SK-N-SH (cell line): ENCODE measurements around the gene SPRED3. TPM values are rescaled to one million over a fixed set of nuclear protein-coding genes. Genes with fewer than 3 reads are reported as not detected.

Source experiments
- CTCF ChIA-PET: fragments of 300-600, 350-600 bp; formaldehyde crosslinking; extraction: SDS; loops from one replicate; lab custom pipeline; 2021; lab: Yijun Ruan, JAX
- POLR2A ChIA-PET: fragments of 350-600 bp; sonication (Branson Sonifier 250); formaldehyde crosslinking; extraction: SDS; loops from one replicate; lab custom pipeline; 2020; ENCODE audit warnings: antibody characterized with exemption, inconsistent platforms; lab: Yijun Ruan, JAX
- DNase-seq: peaks from one replicate; pipeline ENCODE4 v3.0.0; 2012
- H2AFZ ChIP-seq: fragments of 200-600 bp; sonication (generic); 2 replicates; pipeline ENCODE4 v1.8.1; 2016; ENCODE audit warnings: antibody characterized with exemption, mild to moderate bottlenecking, low read depth
- H3F3A ChIP-seq: fragments of 200-600 bp; sonication (generic); replicated peaks from 2 replicates; pipeline ENCODE3; 2016; ENCODE audit warnings: antibody characterized with exemption, mild to moderate bottlenecking; ENCODE audit not compliant: insufficient read depth
- H3K27ac ChIP-seq, 2 experiments: fragments of 200-500 bp in 1 of 2; fragments of 200-600 bp in 1 of 2; sonication (Bioruptor generic) in 1 of 2; sonication (generic), shearing (Covaris generic) in 1 of 2; 2 replicates each; pipeline versions ENCODE4 v1.5.1 to v1.6.1; 2014 to 2016; ENCODE audit warnings: low read depth in 2 of 2, inconsistent platforms in 1 of 2, low read length in 1 of 2, mild to moderate bottlenecking in 1 of 2, mixed read lengths in 1 of 2
- H3K27me3 ChIP-seq: fragments of 200-600 bp; sonication (generic), shearing (Covaris generic); 2 replicates; pipeline ENCODE4 v1.6.1; 2016; ENCODE audit warnings: mixed run types; ENCODE audit not compliant: insufficient read depth
- H3K36me3 ChIP-seq, 2 experiments: fragments of 200-500 bp in 1 of 2; fragments of 200-600 bp in 1 of 2; sonication (Bioruptor generic) in 1 of 2; sonication (generic) in 1 of 2; replicated peaks in 1 of 2; 2 replicates each; pipeline versions ENCODE3 to v1.5.1; 2014 to 2016; ENCODE audit warnings: low read length in 1 of 2, mild to moderate bottlenecking in 1 of 2; ENCODE audit not compliant: insufficient read depth in 2 of 2, control insufficient read depth in 1 of 2
- H3K4me1 ChIP-seq, 2 experiments: fragments of 200-500 bp in 1 of 2; fragments of 200-600 bp in 1 of 2; sonication (Bioruptor generic) in 1 of 2; sonication (generic), shearing (Covaris generic) in 1 of 2; 2 replicates each; pipeline versions ENCODE4 v1.5.1 to v1.6.1; 2014 to 2016; ENCODE audit warnings: low read depth in 1 of 2, low read length in 1 of 2, mixed run types in 1 of 2; ENCODE audit not compliant: insufficient read depth in 2 of 2, control insufficient read depth in 1 of 2
- H3K4me2 ChIP-seq: fragments of 200-600 bp; sonication (generic), shearing (Covaris generic); 2 replicates; pipeline ENCODE4 v1.6.1; 2017; ENCODE audit warnings: mixed run types
- H3K4me3 ChIP-seq, 2 experiments: fragments of 200-500 bp in 1 of 2; fragments of 200-600 bp in 1 of 2; sonication (Bioruptor generic) in 1 of 2; sonication (generic), shearing (Covaris generic) in 1 of 2; 2 replicates each; pipeline versions ENCODE4 v1.5.1 to v1.8.1; 2014 to 2016; ENCODE audit warnings: low read depth in 2 of 2, inconsistent platforms in 1 of 2, low read length in 1 of 2, mild to moderate bottlenecking in 1 of 2, mixed read lengths in 1 of 2, moderate library complexity in 1 of 2
- H3K79me2 ChIP-seq: fragments of 200-600 bp; sonication (generic); 2 replicates; pipeline ENCODE4 v1.8.1; 2017; ENCODE audit warnings: mild to moderate bottlenecking; ENCODE audit not compliant: insufficient read depth
- H3K9ac ChIP-seq: fragments of 200-600 bp; sonication (generic); 2 replicates; pipeline ENCODE4 v1.6.1; 2017; ENCODE audit warnings: mixed run types
- H3K9me2 ChIP-seq: fragments of 200-600 bp; sonication (generic); 2 replicates; pipeline ENCODE4 v1.6.1; 2017; ENCODE audit warnings: mixed run types
- H3K9me3 ChIP-seq: fragments of 200-600 bp; sonication (generic); 2 replicates; pipeline ENCODE4 v1.6.1; 2017; ENCODE audit warnings: mixed run types, mild to moderate bottlenecking, moderate library complexity
- H4K20me1 ChIP-seq: fragments of 200-600 bp; sonication (generic); 2 replicates; pipeline ENCODE4 v1.6.1; 2017; ENCODE audit warnings: mild to moderate bottlenecking, mixed run types; ENCODE audit not compliant: insufficient read depth
- CHD2 ChIP-seq: fragments of 150-350 bp; IDR thresholded peaks from 2 replicates; pipeline ENCODE4 v1.6.1; 2018; ENCODE audit warnings: low read length; ENCODE audit not compliant: partially characterized antibody
- ELF1 ChIP-seq: IDR thresholded peaks from 2 replicates; pipeline ENCODE4 v1.4.0; 2012
- EP300 ChIP-seq, 2 experiments: IDR thresholded peaks; 2 replicates each; pipeline versions ENCODE4 v1.4.0 to v1.6.1; 2012; ENCODE audit warnings: borderline replicate concordance in 1 of 2, low read depth in 1 of 2, low read length in 1 of 2
- FOSL2 ChIP-seq: IDR thresholded peaks from 2 replicates; pipeline ENCODE4 v1.4.0; 2012; ENCODE audit warnings: low read depth, mild to moderate bottlenecking, moderate library complexity, borderline replicate concordance
- FOXM1 ChIP-seq: IDR thresholded peaks from 2 replicates; pipeline ENCODE4 v1.4.0; 2012; ENCODE audit warnings: low read depth, mild to moderate bottlenecking
- MEF2A ChIP-seq: IDR thresholded peaks from 2 replicates; pipeline ENCODE4 v1.4.0; 2012; ENCODE audit warnings: low read depth, borderline replicate concordance
- POLR2AphosphoS5 ChIP-seq: IDR thresholded peaks from 2 replicates; pipeline ENCODE4 v1.6.1; 2012; ENCODE audit warnings: low read depth, low read length
- RCOR1 ChIP-seq: fragments of 150-350 bp; IDR thresholded peaks from 2 replicates; pipeline ENCODE4 v1.6.1; 2017; ENCODE audit warnings: antibody characterized with exemption, low read length
- SMC3 ChIP-seq: IDR thresholded peaks from 2 replicates; pipeline ENCODE4 v1.6.1; 2012; ENCODE audit warnings: low read depth, low read length, improper control_type of control experiment
- TAF1 ChIP-seq: IDR thresholded peaks from 2 replicates; pipeline ENCODE4 v1.6.1; 2012; ENCODE audit warnings: low read depth, mild to moderate bottlenecking, low read length, moderate library complexity, borderline replicate concordance
- WGBS: methylation state at CpG from one replicate; pipeline ENCODE4 v1.1.6; 2017; ENCODE audit warnings: low lambda C conversion rate; 5-methylcytosine and 5-hydroxymethylcytosine counted together
- polyA plus RNA-seq, 3 experiments: library from polyadenylated mRNA; depleted of rRNA; stranded (reverse); fragments of >200 nt; gene quantifications; 2 replicates each; pipeline ENCODE4 v1.2.3, GENCODE V29; 2012
- TF ChIP-seq, protein P1 (sequence below): IDR thresholded peaks from 2 replicates; pipeline ENCODE4 v1.6.1; 2012; ENCODE audit warnings: mild to moderate bottlenecking, low read depth, low read length, moderate library complexity

SPRED3 gene
- polyA plus RNA-seq, 1 of the 3 experiments (the other 2 are of a cell fraction), result 11.1 TPM

DNA sequence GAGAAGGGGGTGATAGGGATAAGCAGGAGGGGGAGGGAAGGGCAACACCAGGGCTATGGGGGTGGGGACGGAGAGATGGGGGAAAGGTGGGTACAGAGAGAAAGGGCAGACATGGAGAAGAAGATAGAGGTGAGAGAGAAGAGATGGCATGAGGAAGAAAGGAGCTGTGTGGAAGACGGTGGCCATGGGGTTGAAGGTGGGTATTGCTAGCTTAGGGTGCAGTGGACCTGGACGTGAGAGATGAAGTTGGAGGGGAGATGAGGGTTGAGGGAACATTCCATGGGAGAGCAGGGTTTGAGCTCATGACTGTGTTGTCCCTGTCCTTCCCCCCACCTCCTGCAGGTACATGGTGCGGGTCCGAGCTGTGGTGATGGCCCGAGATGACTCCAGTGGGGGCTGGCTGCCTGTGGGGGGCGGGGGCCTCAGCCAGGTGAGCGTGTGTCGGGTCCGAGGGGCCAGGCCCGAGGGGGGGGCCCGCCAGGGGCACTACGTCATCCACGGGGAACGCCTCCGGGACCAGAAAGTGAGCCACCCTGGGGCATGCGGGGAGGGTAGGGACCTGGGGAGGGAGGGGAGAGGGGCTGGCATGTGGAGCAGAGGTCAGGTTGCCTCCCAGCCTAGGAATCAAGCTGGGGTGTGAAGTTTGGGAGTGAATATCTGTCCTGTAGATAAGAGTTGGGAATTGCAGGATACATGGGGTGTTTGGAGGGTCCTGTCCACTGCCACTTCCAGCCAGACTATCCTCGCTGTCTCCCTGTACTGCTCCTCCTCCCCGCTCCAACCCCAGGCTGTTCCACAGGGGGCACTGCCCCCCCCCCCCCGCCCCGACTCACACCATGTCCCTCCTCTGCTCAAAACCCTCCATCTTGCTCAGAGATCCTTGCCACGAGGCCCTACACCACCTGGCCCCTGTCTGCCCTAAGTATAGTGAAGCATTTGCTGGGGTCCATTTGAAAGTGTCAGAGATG lies 1.7 kb downstream of the SPRED3 start:
- peak overlapping the region; percentile 12 to 95; a peak in 3 of 4 replicates for H3K27ac ChIP-seq
- H3K9me2 ChIP-seq, result no peaks in the 10 kb centered on the region
- no peak overlapping the region for H2AFZ ChIP-seq
- DNase-seq, result peak; percentile 36
- peaks cover 32% of the 10 kb centered on the region for H3K79me2 ChIP-seq
- H3K4me2 ChIP-seq, result peak overlapping the region; percentile 98
- TF ChIP-seq FOSL2 (no peak), CHD2 (no peak), EP300 (IDR thresholded peaks at IDR 0.05; ENCODE audit: borderline replicate concordance in 1 of 2, low read depth in 1 of 2, low read length in 1 of 2) (no peak)
- peak overlapping the region; percentile 95 for H3K9ac ChIP-seq
- H3K4me3 ChIP-seq, result peak overlapping the region; percentile 84 to 99
- H3K27me3 ChIP-seq, result no peaks in the 10 kb centered on the region
- ChIA-PET POLR2A (interaction anchor here (1.3 to 4.1 kb wide), 2 partner anchors 11 to 16 kb away, joined by 6 to 30 read pairs; partner anchors contain the start of genes FAM98C and PSMD8), CTCF (interaction anchor here (0.9 to 4.1 kb wide), 5 partner anchors 13 to 492 kb away, joined by 3 to 34 read pairs (median 4); partner anchors contain the start of gene FAM98C)
- H3K4me1 ChIP-seq, result peaks cover 9 to 13% of the 10 kb centered on the region in 2 experiments; a peak in 2 of 4 replicates
- H3K9me3 ChIP-seq, result no peaks in the 10 kb centered on the region
- H3K36me3 ChIP-seq, result peaks cover 22 to 28% of the 10 kb centered on the region in 2 experiments
- WGBS, result 93% methylated on average over 13 of the region's 22 CpGs
- no peaks in the 10 kb centered on the region for H4K20me1 ChIP-seq
- H3F3A ChIP-seq, result peaks cover 19% of the 10 kb centered on the region

DNA sequence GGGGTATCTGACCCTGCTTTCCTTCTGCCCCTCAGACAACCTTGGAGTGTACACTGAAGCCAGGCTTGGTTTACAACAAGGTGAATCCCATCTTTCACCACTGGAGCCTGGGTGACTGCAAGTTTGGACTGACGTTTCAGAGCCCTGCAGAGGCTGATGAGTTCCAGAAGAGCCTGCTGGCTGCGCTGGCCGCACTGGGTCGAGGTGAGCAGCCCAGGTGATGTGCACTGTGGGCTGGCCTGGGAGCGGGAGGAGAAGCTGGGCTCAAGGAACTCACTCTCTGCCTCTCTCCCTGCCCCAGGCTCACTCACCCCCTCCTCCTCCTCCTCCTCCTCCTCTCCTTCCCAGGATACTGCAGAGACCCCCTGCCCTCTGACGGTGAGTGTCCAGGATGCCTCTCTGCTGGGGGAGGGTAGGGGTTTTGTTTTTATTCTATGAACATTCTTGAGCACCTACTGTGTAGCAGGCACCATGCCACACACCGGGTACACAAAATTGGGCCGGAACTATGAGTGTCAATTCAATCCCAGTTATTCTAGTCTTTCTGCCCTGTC lies 3.5 kb downstream of the SPRED3 start:
- H3F3A ChIP-seq, result peaks cover 17% of the 10 kb centered on the region
- H3K9me3 ChIP-seq, result no peaks in the 10 kb centered on the region
- TF ChIP-seq MEF2A (no peak), TAF1 (no peak), ELF1 (no peak), FOXM1 (no peak), RCOR1 (no peak), POLR2AphosphoS5 (no peak), SMC3 (no peak)
- TF ChIP-seq, protein P1, sequence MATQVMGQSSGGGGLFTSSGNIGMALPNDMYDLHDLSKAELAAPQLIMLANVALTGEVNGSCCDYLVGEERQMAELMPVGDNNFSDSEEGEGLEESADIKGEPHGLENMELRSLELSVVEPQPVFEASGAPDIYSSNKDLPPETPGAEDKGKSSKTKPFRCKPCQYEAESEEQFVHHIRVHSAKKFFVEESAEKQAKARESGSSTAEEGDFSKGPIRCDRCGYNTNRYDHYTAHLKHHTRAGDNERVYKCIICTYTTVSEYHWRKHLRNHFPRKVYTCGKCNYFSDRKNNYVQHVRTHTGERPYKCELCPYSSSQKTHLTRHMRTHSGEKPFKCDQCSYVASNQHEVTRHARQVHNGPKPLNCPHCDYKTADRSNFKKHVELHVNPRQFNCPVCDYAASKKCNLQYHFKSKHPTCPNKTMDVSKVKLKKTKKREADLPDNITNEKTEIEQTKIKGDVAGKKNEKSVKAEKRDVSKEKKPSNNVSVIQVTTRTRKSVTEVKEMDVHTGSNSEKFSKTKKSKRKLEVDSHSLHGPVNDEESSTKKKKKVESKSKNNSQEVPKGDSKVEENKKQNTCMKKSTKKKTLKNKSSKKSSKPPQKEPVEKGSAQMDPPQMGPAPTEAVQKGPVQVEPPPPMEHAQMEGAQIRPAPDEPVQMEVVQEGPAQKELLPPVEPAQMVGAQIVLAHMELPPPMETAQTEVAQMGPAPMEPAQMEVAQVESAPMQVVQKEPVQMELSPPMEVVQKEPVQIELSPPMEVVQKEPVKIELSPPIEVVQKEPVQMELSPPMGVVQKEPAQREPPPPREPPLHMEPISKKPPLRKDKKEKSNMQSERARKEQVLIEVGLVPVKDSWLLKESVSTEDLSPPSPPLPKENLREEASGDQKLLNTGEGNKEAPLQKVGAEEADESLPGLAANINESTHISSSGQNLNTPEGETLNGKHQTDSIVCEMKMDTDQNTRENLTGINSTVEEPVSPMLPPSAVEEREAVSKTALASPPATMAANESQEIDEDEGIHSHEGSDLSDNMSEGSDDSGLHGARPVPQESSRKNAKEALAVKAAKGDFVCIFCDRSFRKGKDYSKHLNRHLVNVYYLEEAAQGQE, result no peak
- no peak overlapping the region for H3K27ac ChIP-seq
- H3K27me3 ChIP-seq, result no peaks in the 10 kb centered on the region
- no peak overlapping the region for H3K9ac ChIP-seq
- ChIA-PET CTCF (interaction anchor here (0.6 to 1.0 kb wide), 2 partner anchors 11 to 541 kb away, joined by 3 read pairs; partner anchors contain the start of gene FAM98C), POLR2A (no interaction called here)
- no peaks in the 10 kb centered on the region for H4K20me1 ChIP-seq
- H3K4me3 ChIP-seq, result no peak overlapping the region
- H2AFZ ChIP-seq, result no peak overlapping the region
- peaks cover 22 to 35% of the 10 kb centered on the region in 2 experiments for H3K36me3 ChIP-seq
- no peak for DNase-seq
- H3K79me2 ChIP-seq, result peaks cover 32% of the 10 kb centered on the region
- 87% methylated on average over 8 of the region's 8 CpGs for WGBS
- H3K9me2 ChIP-seq, result no peaks in the 10 kb centered on the region
- peaks cover 9 to 10% of the 10 kb centered on the region in 2 experiments; a peak in 2 of 4 replicates for H3K4me1 ChIP-seq
- no peak overlapping the region for H3K4me2 ChIP-seq
